Bronchial epithelial cell (primary cell): ENCODE measurements around the gene C5AR1. TPM values are rescaled to one million over a fixed set of nuclear protein-coding genes. Genes with fewer than 3 reads are reported as not detected.

ENCODE experiments used
- DNase-seq: peaks from one replicate; pipeline ENCODE4 v3.0.0-alpha.2; 2010; ENCODE audit warnings: low read depth
- FAIRE-seq: peaks from 2 replicates; lab custom pipeline; 2011; peaks lifted over from hg19 to GRCh38; lab: Jason Lieb, UNC
- H3K27me3 ChIP-seq: 2 replicates; pipeline ENCODE4 v1.5.1; 2011; ENCODE audit warnings: low read length; ENCODE audit not compliant: control insufficient read depth, insufficient read depth
- H3K36me3 ChIP-seq: 2 replicates; pipeline ENCODE4 v1.5.1; 2011; ENCODE audit warnings: low read length; ENCODE audit not compliant: control insufficient read depth, insufficient read depth
- H3K4me3 ChIP-seq: 2 replicates; pipeline ENCODE4 v1.5.1; 2011; ENCODE audit warnings: mild to moderate bottlenecking, low read depth, low read length, control low read depth
- CTCF ChIP-seq: IDR thresholded peaks from 2 replicates; pipeline ENCODE4 v1.5.1; 2011; ENCODE audit warnings: mild to moderate bottlenecking, moderate library complexity, low read length, control low read depth, inconsistent platforms; ENCODE audit not compliant: insufficient read depth, severe bottlenecking
- total RNA-seq: library from RNA; depleted of rRNA; stranded (reverse); fragments of >200 nt; gene quantifications from 2 replicates; pipeline ENCODE4 v1.2.1, GENCODE V29; 2014

Gene C5AR1
- total RNA-seq, 1 donor from 2014 or later = under 0.01 TPM

- no peak overlapping the region for H3K4me3 ChIP-seq
- DNase-seq (no peak), FAIRE-seq (no peak)
- H3K36me3 ChIP-seq = peaks cover 32% of the 10 kb centered on the region
- TF ChIP-seq CTCF = no peak
- no peaks in the 10 kb centered on the region for H3K27me3 ChIP-seq
Measured at GRCh38 chr19:47371261-47371660, 61.6 kb downstream of the C5AR1 start.

Other genes with a start within 250 kb of the C5AR1 start
- 2.6 and 7.0 TPM in 2 replicates for gene ZC3H4, start 196.1 kb upstream of the C5AR1 start, total RNA-seq
- 90.6 and 108 TPM in 2 replicates for gene SAE1, start 179.0 kb upstream of the C5AR1 start, total RNA-seq
- 6.3 and 12.6 TPM in 2 replicates for gene BBC3, start 78.7 kb upstream of the C5AR1 start, total RNA-seq
- 3.7 and 8.3 TPM in 2 replicates for gene CCDC9, start 53.3 kb upstream of the C5AR1 start, total RNA-seq
- 0.53 and 1.7 TPM in 2 replicates for gene INAFM1, start 35.0 kb upstream of the C5AR1 start, total RNA-seq
- 0.53 and 0.64 TPM in 2 replicates for gene C5AR2, start 22.3 kb downstream of the C5AR1 start, total RNA-seq
- 9.5 and 13.3 TPM in 2 replicates for gene DHX34, start 39.5 kb downstream of the C5AR1 start, total RNA-seq
- gene MEIS3, start 109.7 kb downstream of the C5AR1 start, total RNA-seq = 8.7 and 11.3 TPM in 2 replicates
- 0.26 TPM in 2 replicates for gene SLC8A2, start 162.0 kb downstream of the C5AR1 start, total RNA-seq
- gene KPTN, start 174.4 kb downstream of the C5AR1 start, total RNA-seq = 2.1 and 3.5 TPM in 2 replicates
- 33.0 and 33.2 TPM in 2 replicates for gene NAPA, start 205.2 kb downstream of the C5AR1 start, total RNA-seq